Parathyroid adenoma (tissue), 2 donors: ENCODE results near the gene EHHADH.

Experiments used
- H2AFZ ChIP-seq: fragments of 300-600 bp; sonication (generic); one replicate; pipeline ENCODE4 v1.7.0; 2017; ENCODE audit warnings: antibody characterized with exemption, mild to moderate bottlenecking
- H3K27ac ChIP-seq: fragments of 300-600 bp; sonication (generic); one replicate; pipeline ENCODE4 v1.7.0; 2017
- H3K27me3 ChIP-seq: fragments of 300-600 bp; sonication (generic); one replicate; pipeline ENCODE4 v1.7.0; 2017; ENCODE audit warnings: low read length; ENCODE audit not compliant: control insufficient read depth, insufficient read depth
- H3K36me3 ChIP-seq: fragments of 300-600 bp; sonication (generic); one replicate; pipeline ENCODE4 v1.7.0; 2017; ENCODE audit warnings: low read length; ENCODE audit not compliant: control insufficient read depth, insufficient read depth
- H3K4me1 ChIP-seq: fragments of 300-600 bp; sonication (generic); one replicate; pipeline ENCODE4 v1.7.0; 2017; ENCODE audit warnings: control low read depth
- H3K4me2 ChIP-seq: fragments of 300-600 bp; sonication (generic); one replicate; pipeline ENCODE4 v1.7.0; 2017; ENCODE audit warnings: low read length
- H3K4me3 ChIP-seq: fragments of 300-600 bp; sonication (generic); one replicate; pipeline ENCODE4 v1.7.0; 2017; ENCODE audit warnings: low read depth, low read length
- H3K79me2 ChIP-seq: fragments of 300-600 bp; sonication (generic); one replicate; pipeline ENCODE4 v1.7.0; 2017; ENCODE audit warnings: control low read depth
- H3K9ac ChIP-seq: fragments of 300-600 bp; sonication (generic); one replicate; pipeline ENCODE4 v1.7.0; 2017; ENCODE audit warnings: mild to moderate bottlenecking
- H3K9me3 ChIP-seq: fragments of 300-600 bp; sonication (generic); one replicate; pipeline ENCODE4 v1.7.0; 2017; ENCODE audit warnings: low read length; ENCODE audit not compliant: control insufficient read depth
- CTCF ChIP-seq: fragments of 300-600 bp; sonication (generic); IDR thresholded peaks from one replicate; pipeline ENCODE4 v1.7.0; 2017; ENCODE audit warnings: antibody characterized with exemption, mild to moderate bottlenecking
- donor health status: primary hyperparathyroidism.

Gene EHHADH

GRCh38 chr3:185164428-185165217 is 89.2 kb downstream of the EHHADH start:
- Histone ChIP-seq H3K9me3 (no peaks in the 10 kb centered on the region), H3K9ac (no peak overlapping the region), H3K27ac (no peak overlapping the region), H3K4me2 (no peak overlapping the region), H3K79me2 (no peaks in the 10 kb centered on the region), H3K4me1 (no peaks in the 10 kb centered on the region), H3K36me3 (no peaks in the 10 kb centered on the region), H3K4me3 (no peak overlapping the region), H2AFZ (no peak overlapping the region), H3K27me3 (no peaks in the 10 kb centered on the region)
- TF ChIP-seq CTCF = no peak

GRCh38 chr3:185162634-185163033 is 91.2 kb downstream of the EHHADH start:
- no peaks in the 10 kb centered on the region for H3K4me1 ChIP-seq
- no peak for TF ChIP-seq CTCF
- H3K27me3 ChIP-seq = no peaks in the 10 kb centered on the region
- H3K79me2 ChIP-seq = no peaks in the 10 kb centered on the region
- no peaks in the 10 kb centered on the region for H3K36me3 ChIP-seq
- no peak overlapping the region for H2AFZ ChIP-seq
- no peak overlapping the region for H3K27ac ChIP-seq
- no peaks in the 10 kb centered on the region for H3K9me3 ChIP-seq
- no peak overlapping the region for H3K4me3 ChIP-seq
- H3K4me2 ChIP-seq = no peak overlapping the region
- no peak overlapping the region for H3K9ac ChIP-seq

- Histone ChIP-seq H3K9ac (no peak overlapping the region), H3K4me3 (no peak overlapping the region), H3K27ac (no peak overlapping the region), H3K36me3 (no peaks in the 10 kb centered on the region), H3K4me2 (no peak overlapping the region), H3K4me1 (no peaks in the 10 kb centered on the region), H3K9me3 (no peaks in the 10 kb centered on the region), H3K79me2 (no peaks in the 10 kb centered on the region), H2AFZ (no peak overlapping the region), H3K27me3 (no peaks in the 10 kb centered on the region)
- TF ChIP-seq CTCF = no peak
Observed at GRCh38 chr3:185161761-185162160, 92.1 kb downstream of the EHHADH start.

- Histone ChIP-seq H3K79me2 (no peaks in the 10 kb centered on the region), H3K4me3 (no peak overlapping the region), H3K27ac (no peak overlapping the region), H3K36me3 (no peaks in the 10 kb centered on the region), H3K9me3 (no peaks in the 10 kb centered on the region), H3K9ac (no peak overlapping the region), H3K4me2 (no peak overlapping the region), H2AFZ (no peak overlapping the region), H3K27me3 (no peaks in the 10 kb centered on the region), H3K4me1 (no peaks in the 10 kb centered on the region)
- TF ChIP-seq CTCF = no peak
Observed at GRCh38 chr3:185157347-185157746, 96.5 kb downstream of the EHHADH start.

GRCh38 chr3:185155678-185156077 is 98.2 kb downstream of the EHHADH start:
- Histone ChIP-seq H3K36me3 (no peaks in the 10 kb centered on the region), H3K4me2 (no peak overlapping the region), H3K4me1 (no peaks in the 10 kb centered on the region), H3K79me2 (no peaks in the 10 kb centered on the region), H3K4me3 (no peak overlapping the region), H2AFZ (no peak overlapping the region), H3K9me3 (no peaks in the 10 kb centered on the region), H3K27me3 (no peaks in the 10 kb centered on the region), H3K27ac (no peak overlapping the region), H3K9ac (no peak overlapping the region)
- no peak for TF ChIP-seq CTCF
